A673 (cell line): ENCODE measurements around the gene RNF144B.

ENCODE experiments used
- CTCF ChIP-seq: fragments of 300-800, 200-600 bp; sonication (generic); conservative IDR thresholded peaks from 2 replicates; pipeline ENCODE4 v1.5.1; 2017; ENCODE audit warnings: low read depth, mild to moderate bottlenecking, antibody characterized with exemption, low read length, moderate library complexity, mixed read lengths
- EZH2 ChIP-seq: fragments of 200-600 bp; sonication (generic); IDR thresholded peaks from 2 replicates; pipeline ENCODE4 v1.6.1; 2017; ENCODE audit warnings: borderline replicate concordance, low read depth, mild to moderate bottlenecking, mixed read lengths, antibody characterized with exemption, low read length; ENCODE audit not compliant: poor library complexity, severe bottlenecking

- no peak for TF ChIP-seq CTCF
- TF ChIP-seq EZH2: no peak
These were observed 120.4 kb downstream of the RNF144B start for GRCh38 chr6:18507561-18507960.
